Esophagus squamous epithelium (tissue), 4 donors: Measurements from ENCODE around the gene DENND2A.

Source experiments
- CTCF ChIP-seq, 6 experiments: fragments of 450-650 bp in 4 of 6; fragments of 200-600 bp in 2 of 6; sonication (generic) in 2 of 6; IDR thresholded peaks; one replicate each; pipeline ENCODE4 v1.5.1; 2016 to 2019; ENCODE audit warnings: antibody characterized with exemption in 6 of 6, mild to moderate bottlenecking in 4 of 6, moderate library complexity in 4 of 6
- POLR2A ChIP-seq, 4 donors: fragments of 450-650 bp; IDR thresholded peaks; one replicate each; pipeline ENCODE4 v1.6.1; 2017; ENCODE audit warnings: antibody characterized with exemption in 4 of 4, mild to moderate bottlenecking in 4 of 4, moderate library complexity in 3 of 4

DNA sequence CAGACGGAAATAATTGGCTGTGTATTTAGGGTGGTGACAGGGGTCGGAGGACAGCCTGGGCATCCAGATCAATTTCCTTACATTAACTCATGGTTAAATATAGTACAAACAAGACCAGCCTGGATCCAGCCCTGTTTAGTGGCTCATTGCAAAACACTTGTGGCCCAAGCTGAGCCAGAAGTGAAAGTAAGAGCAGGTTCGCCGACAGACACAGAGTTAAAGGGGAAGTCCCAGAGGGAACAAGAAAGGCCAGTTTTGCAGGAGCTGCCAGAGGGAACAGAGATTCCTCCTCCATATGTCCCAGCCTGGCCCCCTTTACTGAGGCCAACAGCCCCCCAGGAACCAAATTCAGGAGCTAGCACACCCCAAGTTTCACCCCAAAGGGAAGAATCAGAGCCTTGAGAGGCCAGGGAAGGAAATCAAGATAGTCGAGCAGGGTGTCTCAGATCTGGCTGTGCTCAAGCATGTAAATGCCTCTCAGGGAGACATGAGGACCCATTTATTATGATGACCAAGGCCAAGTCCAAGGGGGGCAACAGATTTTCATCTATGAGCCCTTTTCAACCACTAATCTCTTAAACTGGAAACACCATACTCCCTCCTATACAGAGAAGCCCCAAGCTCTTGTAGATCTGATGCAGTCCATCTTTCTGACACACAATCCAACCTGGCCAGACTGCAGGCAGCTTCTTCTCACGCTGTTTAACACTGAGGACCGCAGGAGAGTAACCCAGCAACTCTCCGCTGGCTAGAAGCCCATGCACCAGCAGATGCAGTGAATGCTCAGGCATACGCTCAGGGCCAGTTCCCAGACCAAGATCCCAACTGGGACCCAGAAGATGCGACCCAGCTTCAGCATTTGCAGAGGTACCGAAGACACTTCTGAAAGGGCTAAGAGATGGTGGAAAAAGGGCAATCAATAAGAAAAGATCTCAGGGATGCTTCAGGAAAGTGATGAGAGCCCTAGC, 16.2 kb upstream of the DENND2A start:
- TF ChIP-seq POLR2A (IDR thresholded peaks at IDR 0.05) (no peak), CTCF (IDR thresholded peaks at IDR 0.05) (no peak)
